Gastrocnemius medialis (tissue), 4 donors: ENCODE results near the gene SH3GL2. TPM values are rescaled to one million over a fixed set of nuclear protein-coding genes. Genes with fewer than 3 reads are reported as not detected.

ENCODE experiments used
- ATAC-seq, 2 donors: fragments of 150-250 bp; one replicate each; pipeline ENCODE4 v1.9.1; 2016
- DNase-seq, 2 donors: peaks; one replicate each; pipeline ENCODE4 v3.0.0-alpha.2; 2019
- H3K27ac ChIP-seq, 4 donors: fragments of 200-600 bp; sonication (generic); 1 replicate in 1 of 4; 2 replicates in 3 of 4; pipeline ENCODE4 v1.5.1; 2016 to 2018; ENCODE audit warnings: mild to moderate bottlenecking in 2 of 4, moderate library complexity in 1 of 4
- H3K27me3 ChIP-seq, 3 donors: fragments of 200-600 bp; sonication (generic) in 2 of 3; 1 replicate in 1 of 3; 2 replicates in 2 of 3; pipeline versions ENCODE4 v1.5.1 to v1.6.0; 2016 to 2019; ENCODE audit warnings: mild to moderate bottlenecking in 1 of 3, moderate library complexity in 1 of 3
- H3K36me3 ChIP-seq, 2 donors: fragments of 200-600 bp; sonication (generic) in 1 of 2; one replicate each; pipeline ENCODE4 v1.5.1; 2017 to 2018
- H3K4me1 ChIP-seq, 2 donors: fragments of 200-600 bp; sonication (generic) in 1 of 2; one replicate each; pipeline ENCODE4 v1.5.1; 2016 to 2017; ENCODE audit warnings: mild to moderate bottlenecking in 2 of 2
- H3K4me3 ChIP-seq, 4 donors: fragments of 200-600 bp; sonication (generic) in 3 of 4; 1 replicate in 1 of 4; 2 replicates in 3 of 4; pipeline ENCODE4 v1.5.1; 2016 to 2019; ENCODE audit warnings: mild to moderate bottlenecking in 2 of 4
- H3K9me3 ChIP-seq, 3 donors: fragments of 200-600 bp; sonication (generic) in 2 of 3; 1 replicate in 1 of 3; 2 replicates in 2 of 3; pipeline ENCODE4 v1.5.1; 2016 to 2019
- CTCF ChIP-seq, 5 experiments: fragments of 450-650 bp in 3 of 5; fragments of 200-600 bp in 2 of 5; sonication (generic) in 2 of 5; IDR thresholded peaks in 4 of 5; conservative IDR thresholded peaks in 1 of 5; 1 replicate in 4 of 5; 2 replicates in 1 of 5; pipeline ENCODE4 v1.5.1; 2016 to 2019; ENCODE audit warnings: antibody characterized with exemption in 5 of 5, mild to moderate bottlenecking in 3 of 5, moderate library complexity in 3 of 5
- POLR2A ChIP-seq, 2 donors: fragments of 450-650 bp; IDR thresholded peaks; one replicate each; pipeline ENCODE4 v1.6.1; 2017; ENCODE audit warnings: antibody characterized with exemption in 2 of 2, mild to moderate bottlenecking in 2 of 2, moderate library complexity in 2 of 2
- in situ Hi-C, 4 donors: fragments of 200-750 bp; cut with MboI; loops; one replicate each; pipeline versions ENCODE4 v1.15.0 to v1.8.0; 2017; ENCODE audit warnings: low sequenced_read_pairs in 4 of 4
- intact Hi-C: fragments of 100-400 bp; cut with DNase I; formaldehyde crosslinking; loops from one replicate; pipeline ENCODE4 v1.15.1; 2023; ENCODE audit warnings: low total_unique reads
- total RNA-seq, 4 donors: library from RNA; depleted of rRNA; stranded (reverse); fragments of >200 nt; gene quantifications; one replicate each; pipeline versions ENCODE4 v1.1.0 to v1.2.3, GENCODE V29; 2016

Gene SH3GL2
- total RNA-seq, 4 donors from 2014 or later: not detected

DNA sequence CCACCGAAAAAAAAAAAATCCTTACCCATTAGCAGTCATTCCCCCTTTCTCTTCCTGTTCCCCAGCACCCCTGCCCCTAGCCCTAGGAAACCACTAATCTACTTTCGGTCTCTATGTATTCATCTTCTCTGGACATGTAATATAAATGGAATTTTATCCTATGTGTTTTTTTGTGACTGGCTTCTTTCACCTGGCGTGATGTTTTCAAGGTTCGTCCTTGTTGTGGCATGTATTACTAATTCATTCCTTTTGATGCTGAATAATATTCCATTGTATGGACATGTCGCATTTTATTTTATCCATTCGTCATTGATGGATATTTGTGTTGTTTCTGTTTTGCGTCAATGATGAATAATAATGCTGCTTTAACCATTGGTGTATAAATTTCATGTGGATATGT, 42.8 kb upstream of the SH3GL2 start:
- no peaks in the 10 kb centered on the region for H3K9me3 ChIP-seq
- intact Hi-C loops: no loop called here
- no peaks in the 10 kb centered on the region for H3K27me3 ChIP-seq
- H3K36me3 ChIP-seq: no peaks in the 10 kb centered on the region
- no peaks in the 10 kb centered on the region for H3K4me1 ChIP-seq
- no peak for TF ChIP-seq CTCF (IDR thresholded peaks at IDR 0.05 in 4 of 5, conservative IDR thresholded peaks at IDR 0.05 in 1 of 5)
- TF ChIP-seq POLR2A (IDR thresholded peaks at IDR 0.05): no peak
- in situ Hi-C loops: loop anchor here in 1 of 4 donors (10.0 to 25.0 kb wide), 2 partner anchors 269 to 676 kb away; no protein-coding TSS in a partner anchor
- DNase-seq: no peak
- ATAC-seq: no peak
- H3K4me3 ChIP-seq: no peak overlapping the region
- H3K27ac ChIP-seq: no peak overlapping the region

- intact Hi-C loops (no loop called here), in situ Hi-C loops (no loop called here)
- Histone ChIP-seq H3K4me3 (no peak overlapping the region), H3K36me3 (no peaks in the 10 kb centered on the region), H3K27ac (no peak overlapping the region), H3K9me3 (no peaks in the 10 kb centered on the region), H3K27me3 (no peaks in the 10 kb centered on the region), H3K4me1 (no peaks in the 10 kb centered on the region)
- no peak for TF ChIP-seq POLR2A (IDR thresholded peaks at IDR 0.05)
- no peak for TF ChIP-seq CTCF (IDR thresholded peaks at IDR 0.05 in 4 of 5, conservative IDR thresholded peaks at IDR 0.05 in 1 of 5)
- no peak for DNase-seq
- ATAC-seq: no peak
These were observed 27.8 kb upstream of the SH3GL2 start for GRCh38 chr9:17551023-17551422.

GRCh38 chr9:17555362-17556054, 23.4 kb upstream of the SH3GL2 start:
- Histone ChIP-seq H3K4me1 (no peaks in the 10 kb centered on the region), H3K27ac (no peak overlapping the region), H3K27me3 (no peaks in the 10 kb centered on the region), H3K9me3 (no peaks in the 10 kb centered on the region), H3K4me3 (no peak overlapping the region), H3K36me3 (no peaks in the 10 kb centered on the region)
- intact Hi-C loops (no loop called here), in situ Hi-C loops (no loop called here)
- DNase-seq: no peak
- no peak for TF ChIP-seq POLR2A (IDR thresholded peaks at IDR 0.05)
- TF ChIP-seq CTCF (IDR thresholded peaks at IDR 0.05 in 4 of 5, conservative IDR thresholded peaks at IDR 0.05 in 1 of 5): no peak
- ATAC-seq: no peak

DNA sequence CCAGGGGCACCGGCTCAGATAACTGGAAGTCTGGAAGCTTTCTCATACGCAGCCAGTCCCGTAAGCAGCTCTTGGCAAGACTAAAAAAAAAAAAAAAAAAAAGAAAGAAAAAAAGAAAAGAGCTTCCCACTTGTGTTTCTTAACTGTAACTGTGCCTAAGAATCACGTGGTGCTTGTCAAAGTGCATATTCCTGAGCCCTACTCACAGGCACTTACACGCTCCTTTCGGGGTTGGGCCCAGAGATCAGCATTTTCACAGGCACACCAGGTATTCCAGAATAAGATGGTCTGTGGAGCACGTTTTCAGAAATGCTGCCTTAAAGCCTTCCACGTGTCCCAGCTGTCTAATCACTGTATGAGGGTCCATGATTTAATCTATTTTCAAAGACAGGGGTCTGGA, 22.6 kb upstream of the SH3GL2 start:
- H3K27me3 ChIP-seq: no peaks in the 10 kb centered on the region
- no peak for DNase-seq
- intact Hi-C loops (no loop called here), in situ Hi-C loops (no loop called here)
- no peaks in the 10 kb centered on the region for H3K9me3 ChIP-seq
- no peak overlapping the region for H3K27ac ChIP-seq
- ATAC-seq: no peak
- H3K4me3 ChIP-seq: no peak overlapping the region
- H3K4me1 ChIP-seq: no peaks in the 10 kb centered on the region
- TF ChIP-seq CTCF (IDR thresholded peaks at IDR 0.05 in 4 of 5, conservative IDR thresholded peaks at IDR 0.05 in 1 of 5) (no peak), POLR2A (IDR thresholded peaks at IDR 0.05) (no peak)
- H3K36me3 ChIP-seq: no peaks in the 10 kb centered on the region

- intact Hi-C loops: no loop called here
- Histone ChIP-seq H3K27ac (no peak overlapping the region), H3K4me3 (no peak overlapping the region), H3K4me1 (no peaks in the 10 kb centered on the region), H3K9me3 (no peaks in the 10 kb centered on the region), H3K27me3 (no peaks in the 10 kb centered on the region), H3K36me3 (no peaks in the 10 kb centered on the region)
- ATAC-seq: no peak
- in situ Hi-C loops: no loop called here
- TF ChIP-seq POLR2A (IDR thresholded peaks at IDR 0.05) (no peak), CTCF (IDR thresholded peaks at IDR 0.05 in 4 of 5, conservative IDR thresholded peaks at IDR 0.05 in 1 of 5) (no peak)
- no peak for DNase-seq
These were observed 21.9 kb upstream of the SH3GL2 start for GRCh38 chr9:17556935-17557334.
